ENCODE data around the gene ENOSF1.

ENOSF1 gene

GRCh38 chr18:706405-706804, 6.0 kb downstream of the ENOSF1 start:
- TF ChIP-seq EZH2phosphoT487 (conservative IDR thresholded peaks at IDR 0.05; ENCODE audit: low read length), result no peak
- TF ChIP-seq, protein P1, sequence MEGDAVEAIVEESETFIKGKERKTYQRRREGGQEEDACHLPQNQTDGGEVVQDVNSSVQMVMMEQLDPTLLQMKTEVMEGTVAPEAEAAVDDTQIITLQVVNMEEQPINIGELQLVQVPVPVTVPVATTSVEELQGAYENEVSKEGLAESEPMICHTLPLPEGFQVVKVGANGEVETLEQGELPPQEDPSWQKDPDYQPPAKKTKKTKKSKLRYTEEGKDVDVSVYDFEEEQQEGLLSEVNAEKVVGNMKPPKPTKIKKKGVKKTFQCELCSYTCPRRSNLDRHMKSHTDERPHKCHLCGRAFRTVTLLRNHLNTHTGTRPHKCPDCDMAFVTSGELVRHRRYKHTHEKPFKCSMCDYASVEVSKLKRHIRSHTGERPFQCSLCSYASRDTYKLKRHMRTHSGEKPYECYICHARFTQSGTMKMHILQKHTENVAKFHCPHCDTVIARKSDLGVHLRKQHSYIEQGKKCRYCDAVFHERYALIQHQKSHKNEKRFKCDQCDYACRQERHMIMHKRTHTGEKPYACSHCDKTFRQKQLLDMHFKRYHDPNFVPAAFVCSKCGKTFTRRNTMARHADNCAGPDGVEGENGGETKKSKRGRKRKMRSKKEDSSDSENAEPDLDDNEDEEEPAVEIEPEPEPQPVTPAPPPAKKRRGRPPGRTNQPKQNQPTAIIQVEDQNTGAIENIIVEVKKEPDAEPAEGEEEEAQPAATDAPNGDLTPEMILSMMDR (IDR thresholded peaks at IDR 0.05; ENCODE audit: insufficient read depth, low read length, poor library complexity, severe bottlenecking), result no peak
- no peaks in the 10 kb centered on the region for H3K9me2 ChIP-seq (replicated peaks; ENCODE audit: insufficient read depth, low read length)
- no peaks in the 10 kb centered on the region for H4K20me1 ChIP-seq (ENCODE audit: low read depth, low read length)
- no peak overlapping the region for H3K9ac ChIP-seq (ENCODE audit: low read length)
- H2AFZ ChIP-seq (ENCODE audit: low read depth, low read length, severe bottlenecking), result no peak overlapping the region
- no peak overlapping the region for H3K4me2 ChIP-seq (ENCODE audit: low read depth, low read length, poor library complexity, severe bottlenecking)
- no peak overlapping the region for H3K27ac ChIP-seq (ENCODE audit: low read depth, low read length)
- H3K36me3 ChIP-seq (ENCODE audit: low read length), result no peaks in the 10 kb centered on the region
- no peak overlapping the region for H3K4me3 ChIP-seq (ENCODE audit: insufficient read depth, low read length, poor library complexity, severe bottlenecking)
- H3K79me2 ChIP-seq (ENCODE audit: insufficient read depth, low read length), result no peaks in the 10 kb centered on the region
- H3K27me3 ChIP-seq (ENCODE audit: low read length), result no peaks in the 10 kb centered on the region
- no peaks in the 10 kb centered on the region for H3K9me3 ChIP-seq (ENCODE audit: insufficient read depth, low read length)
- H3F3A ChIP-seq (ENCODE audit: insufficient read depth), result no peaks in the 10 kb centered on the region

DNA sequence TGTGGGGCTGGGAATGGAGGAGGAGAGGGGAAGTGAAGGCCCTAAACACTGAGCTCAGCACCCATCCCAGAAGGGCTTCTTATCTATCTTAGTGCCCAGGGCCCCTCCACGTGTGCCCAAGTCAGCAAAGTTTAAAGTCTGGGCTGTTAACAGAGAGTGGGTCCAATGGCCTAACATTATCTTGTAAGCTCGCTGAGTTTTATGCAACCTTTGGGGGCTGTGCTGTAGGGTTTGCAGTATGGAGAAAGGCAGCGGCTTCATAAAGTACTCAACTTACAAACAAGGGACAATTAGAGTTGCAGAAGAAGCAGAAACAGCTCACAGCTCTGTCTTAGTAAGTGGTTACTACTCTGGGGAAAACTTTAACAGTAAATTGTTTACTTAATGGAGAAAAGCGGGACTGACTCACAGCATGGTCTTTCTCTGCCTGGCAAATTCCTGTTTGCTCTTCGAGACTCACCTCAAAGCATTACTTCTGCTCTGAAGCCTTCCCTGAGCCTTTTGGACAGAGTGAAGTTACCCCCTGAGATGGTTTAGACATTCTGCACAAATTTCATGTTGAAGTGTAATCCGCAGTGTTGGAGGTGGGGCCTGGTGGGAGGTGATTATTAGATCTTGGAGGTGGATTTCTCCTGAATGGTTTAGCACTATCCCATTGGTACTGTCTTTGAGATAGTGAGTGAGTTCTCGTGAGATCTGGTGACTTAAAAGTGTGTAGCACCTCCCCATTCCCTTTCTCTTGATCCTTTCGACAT, 9.0 kb downstream of the ENOSF1 start:
- Histone ChIP-seq H3K4me2 (ENCODE audit: low read depth, low read length, poor library complexity, severe bottlenecking) (no peak overlapping the region), H3K27me3 (ENCODE audit: low read length) (no peaks in the 10 kb centered on the region), H3K9ac (ENCODE audit: low read length) (no peak overlapping the region), H3K36me3 (ENCODE audit: low read length) (no peaks in the 10 kb centered on the region), H3F3A (ENCODE audit: insufficient read depth) (no peaks in the 10 kb centered on the region), H3K9me3 (ENCODE audit: insufficient read depth, low read length) (no peaks in the 10 kb centered on the region), H3K79me2 (ENCODE audit: insufficient read depth, low read length) (no peaks in the 10 kb centered on the region), H3K9me2 (replicated peaks; ENCODE audit: insufficient read depth, low read length) (no peaks in the 10 kb centered on the region), H4K20me1 (ENCODE audit: low read depth, low read length) (no peaks in the 10 kb centered on the region), H3K4me3 (ENCODE audit: insufficient read depth, low read length, poor library complexity, severe bottlenecking) (no peak overlapping the region), H2AFZ (ENCODE audit: low read depth, low read length, severe bottlenecking) (no peak overlapping the region), H3K27ac (ENCODE audit: low read depth, low read length) (no peak overlapping the region)
- no peak for TF ChIP-seq EZH2phosphoT487 (conservative IDR thresholded peaks at IDR 0.05; ENCODE audit: low read length)
- TF ChIP-seq, protein P1 (IDR thresholded peaks at IDR 0.05; ENCODE audit: insufficient read depth, low read length, poor library complexity, severe bottlenecking), result no peak

DNA sequence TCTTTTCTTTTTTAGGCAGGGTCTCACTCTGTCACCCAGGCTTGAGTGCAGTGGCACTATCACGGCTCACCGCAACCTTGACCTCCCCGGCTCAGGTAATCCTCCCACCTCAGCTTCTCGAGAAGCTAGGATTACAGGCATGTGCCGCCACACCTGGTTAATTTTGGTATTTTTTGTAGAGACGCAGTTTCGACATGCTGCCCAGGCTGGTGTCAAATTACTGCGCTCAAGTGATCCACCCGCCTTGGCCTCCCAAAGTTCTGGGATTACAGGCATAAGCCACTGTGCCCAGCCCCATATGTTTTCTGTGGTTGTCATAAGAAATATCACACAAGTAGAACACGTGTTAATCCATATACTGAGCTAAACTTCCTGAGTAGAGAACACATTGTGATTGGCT, 14.6 kb downstream of the ENOSF1 start:
- H3K27me3 ChIP-seq (ENCODE audit: low read length), result no peaks in the 10 kb centered on the region
- no peak overlapping the region for H3K9ac ChIP-seq (ENCODE audit: low read length)
- no peaks in the 10 kb centered on the region for H3F3A ChIP-seq (ENCODE audit: insufficient read depth)
- no peaks in the 10 kb centered on the region for H3K9me3 ChIP-seq (ENCODE audit: insufficient read depth, low read length)
- H3K9me2 ChIP-seq (replicated peaks; ENCODE audit: insufficient read depth, low read length), result no peaks in the 10 kb centered on the region
- H3K27ac ChIP-seq (ENCODE audit: low read depth, low read length), result no peak overlapping the region
- no peak overlapping the region for H3K4me2 ChIP-seq (ENCODE audit: low read depth, low read length, poor library complexity, severe bottlenecking)
- H4K20me1 ChIP-seq (ENCODE audit: low read depth, low read length), result no peaks in the 10 kb centered on the region
- no peak overlapping the region for H3K4me3 ChIP-seq (ENCODE audit: insufficient read depth, low read length, poor library complexity, severe bottlenecking)
- no peak overlapping the region for H2AFZ ChIP-seq (ENCODE audit: low read depth, low read length, severe bottlenecking)
- TF ChIP-seq, protein P1 (IDR thresholded peaks at IDR 0.05; ENCODE audit: insufficient read depth, low read length, poor library complexity, severe bottlenecking), result no peak
- TF ChIP-seq EZH2phosphoT487 (conservative IDR thresholded peaks at IDR 0.05; ENCODE audit: low read length), result no peak
- no peaks in the 10 kb centered on the region for H3K36me3 ChIP-seq (ENCODE audit: low read length)
- no peaks in the 10 kb centered on the region for H3K79me2 ChIP-seq (ENCODE audit: insufficient read depth, low read length)

Measured in SU-DHL-6 (cell line).